A549 (cell line): ENCODE data around the gene LRRC70.

ENCODE experiments used
- CBX8 ChIP-seq: fragments of 200-600 bp; sonication (generic); IDR thresholded peaks from 2 replicates; pipeline ENCODE4 v1.6.1; 2016
- CHD2 ChIP-seq: fragments of 150-350 bp; IDR thresholded peaks from 2 replicates; pipeline ENCODE4 v1.6.1; 2014; ENCODE audit warnings: low read length; ENCODE audit not compliant: partially characterized antibody
- CHD4 ChIP-seq: fragments of 200-600 bp; sonication (generic); IDR thresholded peaks from 2 replicates; pipeline ENCODE4 v1.6.1; 2016; ENCODE audit warnings: antibody characterized with exemption, mild to moderate bottlenecking, borderline replicate concordance
- HEYL ChIP-seq: fragments of 250-450 bp; sonication (Bioruptor Pico); IDR thresholded peaks from 2 replicates; pipeline ENCODE4 v1.8.0; 2021; ENCODE audit warnings: mild to moderate bottlenecking, moderate library complexity
- MAZ ChIP-seq: fragments of 150-350 bp; IDR thresholded peaks from 2 replicates; pipeline ENCODE4 v1.6.1; 2014; ENCODE audit warnings: antibody characterized with exemption, low read depth, low read length, borderline replicate concordance
- NFE2L2 ChIP-seq: fragments of 150-350 bp; conservative IDR thresholded peaks from 2 replicates; pipeline ENCODE4 v1.6.1; 2014; ENCODE audit warnings: low read length
- POLR2A ChIP-seq: IDR thresholded peaks from 2 replicates; pipeline ENCODE4 v1.6.1; 2012; ENCODE audit warnings: mild to moderate bottlenecking, low read length
- RNF2 ChIP-seq: fragments of 200-600 bp; sonication (generic); IDR thresholded peaks from 2 replicates; pipeline ENCODE4 v1.6.1; 2016; ENCODE audit warnings: low read depth, mild to moderate bottlenecking, antibody characterized with exemption, moderate library complexity, borderline replicate concordance
- ZSCAN20 ChIP-seq: fragments of 250-450 bp; sonication (Bioruptor Pico); IDR thresholded peaks from 2 replicates; pipeline ENCODE4 v1.8.0; 2022; ENCODE audit warnings: mild to moderate bottlenecking, moderate library complexity
- TF ChIP-seq, protein P1 (sequence below): fragments of >200 bp; sonication (Bioruptor Twin); formaldehyde crosslinking; IDR thresholded peaks from 3 replicates; pipeline ENCODE4 v1.5.1; 2016
- TF ChIP-seq, protein P2 (sequence below): fragments of 450-650 bp; IDR thresholded peaks from 2 replicates; pipeline ENCODE4 v1.6.1; 2014; ENCODE audit warnings: antibody characterized with exemption
- TF ChIP-seq, protein P3 (sequence below): fragments of >200 bp; sonication (Bioruptor Twin); formaldehyde crosslinking; IDR thresholded peaks from 3 replicates; pipeline ENCODE4 v1.6.1; 2016
- TF ChIP-seq, protein P4 (sequence below): fragments of 200-600 bp; sonication (generic); IDR thresholded peaks from 2 replicates; pipeline ENCODE4 v1.6.1; 2016; ENCODE audit warnings: antibody characterized with exemption, mild to moderate bottlenecking, moderate library complexity

DNA sequence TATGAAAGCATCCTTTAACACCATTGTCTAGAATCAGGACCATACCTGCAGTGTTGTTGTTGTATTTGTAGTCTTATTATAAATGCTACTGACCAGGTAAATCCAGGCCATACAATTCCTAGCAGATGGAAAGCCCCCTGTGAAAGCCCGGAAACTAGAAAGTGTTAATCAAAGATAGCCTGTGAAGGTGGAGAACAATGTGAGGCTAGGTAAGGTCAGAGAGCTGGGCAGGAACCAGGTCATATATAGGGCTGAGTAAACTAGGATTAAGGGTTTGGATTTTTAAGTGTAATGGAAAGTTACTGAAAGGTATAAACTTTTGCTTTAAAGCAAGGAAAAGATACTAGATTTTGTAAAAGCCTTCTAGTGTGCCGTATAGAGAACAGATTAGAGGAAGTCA lies 6.7 kb downstream of the LRRC70 start:
- no peak for TF ChIP-seq ZSCAN20 (CRISPR knock-in tag)
- TF ChIP-seq, protein P1, sequence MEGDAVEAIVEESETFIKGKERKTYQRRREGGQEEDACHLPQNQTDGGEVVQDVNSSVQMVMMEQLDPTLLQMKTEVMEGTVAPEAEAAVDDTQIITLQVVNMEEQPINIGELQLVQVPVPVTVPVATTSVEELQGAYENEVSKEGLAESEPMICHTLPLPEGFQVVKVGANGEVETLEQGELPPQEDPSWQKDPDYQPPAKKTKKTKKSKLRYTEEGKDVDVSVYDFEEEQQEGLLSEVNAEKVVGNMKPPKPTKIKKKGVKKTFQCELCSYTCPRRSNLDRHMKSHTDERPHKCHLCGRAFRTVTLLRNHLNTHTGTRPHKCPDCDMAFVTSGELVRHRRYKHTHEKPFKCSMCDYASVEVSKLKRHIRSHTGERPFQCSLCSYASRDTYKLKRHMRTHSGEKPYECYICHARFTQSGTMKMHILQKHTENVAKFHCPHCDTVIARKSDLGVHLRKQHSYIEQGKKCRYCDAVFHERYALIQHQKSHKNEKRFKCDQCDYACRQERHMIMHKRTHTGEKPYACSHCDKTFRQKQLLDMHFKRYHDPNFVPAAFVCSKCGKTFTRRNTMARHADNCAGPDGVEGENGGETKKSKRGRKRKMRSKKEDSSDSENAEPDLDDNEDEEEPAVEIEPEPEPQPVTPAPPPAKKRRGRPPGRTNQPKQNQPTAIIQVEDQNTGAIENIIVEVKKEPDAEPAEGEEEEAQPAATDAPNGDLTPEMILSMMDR, result no peak
- TF ChIP-seq MAZ, result no peak
- no peak for TF ChIP-seq NFE2L2
- no peak for TF ChIP-seq CHD2
- no peak for TF ChIP-seq POLR2A
- no peak for TF ChIP-seq CBX8
- TF ChIP-seq, protein P2, sequence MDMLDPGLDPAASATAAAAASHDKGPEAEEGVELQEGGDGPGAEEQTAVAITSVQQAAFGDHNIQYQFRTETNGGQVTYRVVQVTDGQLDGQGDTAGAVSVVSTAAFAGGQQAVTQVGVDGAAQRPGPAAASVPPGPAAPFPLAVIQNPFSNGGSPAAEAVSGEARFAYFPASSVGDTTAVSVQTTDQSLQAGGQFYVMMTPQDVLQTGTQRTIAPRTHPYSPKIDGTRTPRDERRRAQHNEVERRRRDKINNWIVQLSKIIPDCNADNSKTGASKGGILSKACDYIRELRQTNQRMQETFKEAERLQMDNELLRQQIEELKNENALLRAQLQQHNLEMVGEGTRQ, result no peak
- TF ChIP-seq, protein P3, sequence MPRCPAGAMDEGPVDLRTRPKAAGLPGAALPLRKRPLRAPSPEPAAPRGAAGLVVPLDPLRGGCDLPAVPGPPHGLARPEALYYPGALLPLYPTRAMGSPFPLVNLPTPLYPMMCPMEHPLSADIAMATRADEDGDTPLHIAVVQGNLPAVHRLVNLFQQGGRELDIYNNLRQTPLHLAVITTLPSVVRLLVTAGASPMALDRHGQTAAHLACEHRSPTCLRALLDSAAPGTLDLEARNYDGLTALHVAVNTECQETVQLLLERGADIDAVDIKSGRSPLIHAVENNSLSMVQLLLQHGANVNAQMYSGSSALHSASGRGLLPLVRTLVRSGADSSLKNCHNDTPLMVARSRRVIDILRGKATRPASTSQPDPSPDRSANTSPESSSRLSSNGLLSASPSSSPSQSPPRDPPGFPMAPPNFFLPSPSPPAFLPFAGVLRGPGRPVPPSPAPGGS, result no peak
- TF ChIP-seq CHD4, result no peak
- TF ChIP-seq, protein P4, sequence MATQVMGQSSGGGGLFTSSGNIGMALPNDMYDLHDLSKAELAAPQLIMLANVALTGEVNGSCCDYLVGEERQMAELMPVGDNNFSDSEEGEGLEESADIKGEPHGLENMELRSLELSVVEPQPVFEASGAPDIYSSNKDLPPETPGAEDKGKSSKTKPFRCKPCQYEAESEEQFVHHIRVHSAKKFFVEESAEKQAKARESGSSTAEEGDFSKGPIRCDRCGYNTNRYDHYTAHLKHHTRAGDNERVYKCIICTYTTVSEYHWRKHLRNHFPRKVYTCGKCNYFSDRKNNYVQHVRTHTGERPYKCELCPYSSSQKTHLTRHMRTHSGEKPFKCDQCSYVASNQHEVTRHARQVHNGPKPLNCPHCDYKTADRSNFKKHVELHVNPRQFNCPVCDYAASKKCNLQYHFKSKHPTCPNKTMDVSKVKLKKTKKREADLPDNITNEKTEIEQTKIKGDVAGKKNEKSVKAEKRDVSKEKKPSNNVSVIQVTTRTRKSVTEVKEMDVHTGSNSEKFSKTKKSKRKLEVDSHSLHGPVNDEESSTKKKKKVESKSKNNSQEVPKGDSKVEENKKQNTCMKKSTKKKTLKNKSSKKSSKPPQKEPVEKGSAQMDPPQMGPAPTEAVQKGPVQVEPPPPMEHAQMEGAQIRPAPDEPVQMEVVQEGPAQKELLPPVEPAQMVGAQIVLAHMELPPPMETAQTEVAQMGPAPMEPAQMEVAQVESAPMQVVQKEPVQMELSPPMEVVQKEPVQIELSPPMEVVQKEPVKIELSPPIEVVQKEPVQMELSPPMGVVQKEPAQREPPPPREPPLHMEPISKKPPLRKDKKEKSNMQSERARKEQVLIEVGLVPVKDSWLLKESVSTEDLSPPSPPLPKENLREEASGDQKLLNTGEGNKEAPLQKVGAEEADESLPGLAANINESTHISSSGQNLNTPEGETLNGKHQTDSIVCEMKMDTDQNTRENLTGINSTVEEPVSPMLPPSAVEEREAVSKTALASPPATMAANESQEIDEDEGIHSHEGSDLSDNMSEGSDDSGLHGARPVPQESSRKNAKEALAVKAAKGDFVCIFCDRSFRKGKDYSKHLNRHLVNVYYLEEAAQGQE, result no peak
- no peak for TF ChIP-seq HEYL (CRISPR knock-in tag)
- TF ChIP-seq RNF2, result no peak
